ENCODE results near the gene CENPP. TPM values are rescaled to one million over a fixed set of nuclear protein-coding genes. Genes with fewer than 3 reads are reported as not detected.

Gene CENPP
- total RNA-seq, 1 donor from 2014 or later = 7.7 TPM

- H3K27ac Mint-ChIP-seq (ENCODE audit: unreplicated experiment) = peak overlapping the region; percentile 94
- TF ChIP-seq CTCF (IDR thresholded peaks at IDR 0.05) = no peak
- H3K4me1 Mint-ChIP-seq (ENCODE audit: low read depth) = peaks cover 79% of the 10 kb centered on the region
- no peak for DNase-seq (ENCODE audit: low spot score)
- H3K9me3 Mint-ChIP-seq (ENCODE audit: low read depth) = no peaks in the 10 kb centered on the region
- no peaks in the 10 kb centered on the region for H3K27me3 Mint-ChIP-seq (ENCODE audit: low read depth)
- H3K36me3 Mint-ChIP-seq (ENCODE audit: low read depth) = no peaks in the 10 kb centered on the region
- no peak overlapping the region for H3K4me3 Mint-ChIP-seq (ENCODE audit: unreplicated experiment)
Observed at GRCh38 chr9:92494856-92495255, 169.1 kb downstream of the CENPP start.

GRCh38 chr9:92496396-92497176 is 170.8 kb downstream of the CENPP start:
- no peak for TF ChIP-seq CTCF (IDR thresholded peaks at IDR 0.05)
- no peak overlapping the region for H3K4me3 Mint-ChIP-seq (ENCODE audit: unreplicated experiment)
- H3K4me1 Mint-ChIP-seq (ENCODE audit: low read depth) = peaks cover 76% of the 10 kb centered on the region
- peaks cover 6% of the 10 kb centered on the region for H3K36me3 Mint-ChIP-seq (ENCODE audit: low read depth)
- H3K27ac Mint-ChIP-seq (ENCODE audit: unreplicated experiment) = peak overlapping the region; percentile 68
- H3K27me3 Mint-ChIP-seq (ENCODE audit: low read depth) = no peaks in the 10 kb centered on the region
- H3K9me3 Mint-ChIP-seq (ENCODE audit: low read depth) = no peaks in the 10 kb centered on the region
- no peak for DNase-seq (ENCODE audit: low spot score)

GRCh38 chr9:92499701-92500100 is 173.9 kb downstream of the CENPP start:
- H3K27me3 Mint-ChIP-seq (ENCODE audit: low read depth) = no peaks in the 10 kb centered on the region
- peaks cover 9% of the 10 kb centered on the region for H3K36me3 Mint-ChIP-seq (ENCODE audit: low read depth)
- H3K27ac Mint-ChIP-seq (ENCODE audit: unreplicated experiment) = peak overlapping the region; percentile 42
- DNase-seq (ENCODE audit: low spot score) = no peak
- TF ChIP-seq CTCF (IDR thresholded peaks at IDR 0.05) = no peak
- H3K4me3 Mint-ChIP-seq (ENCODE audit: unreplicated experiment) = no peak overlapping the region
- no peaks in the 10 kb centered on the region for H3K9me3 Mint-ChIP-seq (ENCODE audit: low read depth)
- H3K4me1 Mint-ChIP-seq (ENCODE audit: low read depth) = peaks cover 79% of the 10 kb centered on the region

GRCh38 chr9:92500725-92501124 is 175.0 kb downstream of the CENPP start:
- Mint-ChIP-seq H3K4me1 (ENCODE audit: low read depth) (peaks cover 78% of the 10 kb centered on the region), H3K36me3 (ENCODE audit: low read depth) (peaks cover 9% of the 10 kb centered on the region), H3K9me3 (ENCODE audit: low read depth) (no peaks in the 10 kb centered on the region), H3K27ac (ENCODE audit: unreplicated experiment) (no peak overlapping the region), H3K4me3 (ENCODE audit: unreplicated experiment) (no peak overlapping the region), H3K27me3 (ENCODE audit: low read depth) (no peaks in the 10 kb centered on the region)
- no peak for DNase-seq (ENCODE audit: low spot score)
- no peak for TF ChIP-seq CTCF (IDR thresholded peaks at IDR 0.05)

GRCh38 chr9:92501671-92502393 is 176.1 kb downstream of the CENPP start:
- no peak for DNase-seq (ENCODE audit: low spot score)
- peaks cover 78% of the 10 kb centered on the region for H3K4me1 Mint-ChIP-seq (ENCODE audit: low read depth)

More at GRCh38 chr9:92501671-92502393, 176.1 kb downstream of the CENPP start:
- peak; percentile 69 for TF ChIP-seq CTCF (IDR thresholded peaks at IDR 0.05)
- Mint-ChIP-seq H3K9me3 (ENCODE audit: low read depth) (no peaks in the 10 kb centered on the region), H3K27ac (ENCODE audit: unreplicated experiment) (peak overlapping the region; percentile 84), H3K4me3 (ENCODE audit: unreplicated experiment) (no peak overlapping the region), H3K36me3 (ENCODE audit: low read depth) (peaks cover 9% of the 10 kb centered on the region), H3K27me3 (ENCODE audit: low read depth) (no peaks in the 10 kb centered on the region)
